HCT116 (cell line): ENCODE results near the gene TANGO6. TPM values are rescaled to one million over a fixed set of nuclear protein-coding genes. Genes with fewer than 3 reads are reported as not detected.

Source experiments
- ATAC-seq: fragments of 200-7000 bp; cut with Tn5 transposase; 2 replicates; pipeline ENCODE4 v1.9.1; 2020; ENCODE audit warnings: mild to moderate bottlenecking, moderate library complexity
- BruUV-seq: library from RNA; stranded (reverse); fragments of 400-500 nt; replicated peaks from 2 replicates; lab custom pipeline; 2021; lab: Mats Ljungman, UMichigan
- CTCF ChIA-PET: fragments of 300-600 bp; sonication (Branson Sonifier 250); formaldehyde crosslinking; loops from one replicate; lab custom pipeline; 2021; ENCODE audit warnings: antibody characterized with exemption; lab: Charles Lee
- POLR2A ChIA-PET: fragments of 300-600, 350-600 bp; sonication (Branson Sonifier 250); formaldehyde crosslinking; loops from one replicate; lab custom pipeline; 2021; ENCODE audit warnings: antibody characterized with exemption; lab: Charles Lee
- RAD21 ChIA-PET, 2 experiments: fragments of 300-600 bp; sonication (Branson Sonifier 250); formaldehyde crosslinking; loops; one replicate each; lab custom pipeline; 2023; ENCODE audit warnings: low total read pairs in 2 of 2; ENCODE audit not compliant: uncharacterized antibody in 2 of 2, unreplicated experiment in 2 of 2, low non-redundant PET in 1 of 2; lab: Charles Lee
- DNase-seq: peaks from one replicate; pipeline ENCODE4 v3.0.0-alpha.2; 2010; ENCODE audit warnings: low read depth, low spot score
- H2AFZ ChIP-seq: fragments of 200-600 bp; shearing (Covaris generic), sonication (generic); 2 replicates; pipeline ENCODE4 v1.6.1; 2017; ENCODE audit warnings: low read depth, mixed run types, mixed read lengths, antibody characterized with exemption, low read length; ENCODE audit not compliant: poor library complexity, severe bottlenecking
- H3K27ac ChIP-seq: 2 replicates; pipeline ENCODE4 v1.5.1; 2012; ENCODE audit warnings: low read depth, low read length
- H3K27me3 ChIP-seq: fragments of 200-600 bp; sonication (generic); 2 replicates; pipeline ENCODE4 v1.6.1; 2016; ENCODE audit warnings: mixed run types, low read length, mixed read lengths; ENCODE audit not compliant: insufficient read depth
- H3K36me3 ChIP-seq, 2 experiments: fragments of 200-500 bp in 1 of 2; fragments of 200-600 bp in 1 of 2; sonication (Bioruptor generic) in 1 of 2; sonication (generic) in 1 of 2; 2 replicates each; pipeline versions ENCODE4 v1.5.1 to v1.6.1; 2014 to 2016; ENCODE audit warnings: low read length in 2 of 2, inconsistent platforms in 1 of 2, mixed read lengths in 1 of 2, mixed run types in 1 of 2; ENCODE audit not compliant: insufficient read depth in 2 of 2, control insufficient read depth in 1 of 2
- H3K4me1 ChIP-seq, 2 experiments: fragments of 200-600 bp in 1 of 2; sonication (generic) in 1 of 2; 2 replicates each; pipeline versions ENCODE4 v1.5.1 to v1.6.1; 2012 to 2017; ENCODE audit warnings: low read length in 2 of 2, inconsistent platforms in 1 of 2, mild to moderate bottlenecking in 1 of 2, mixed read lengths in 1 of 2, mixed run types in 1 of 2, moderate library complexity in 1 of 2; ENCODE audit not compliant: insufficient read depth in 2 of 2, control insufficient read depth in 1 of 2
- H3K4me2 ChIP-seq: fragments of 200-600 bp; sonication (generic); 2 replicates; pipeline ENCODE4 v1.6.1; 2017; ENCODE audit warnings: mixed run types, low read length, mixed read lengths
- H3K4me3 ChIP-seq, 2 experiments: fragments of 200-600 bp in 1 of 2; sonication (generic) in 1 of 2; replicated peaks in 1 of 2; 2 replicates each; pipeline ENCODE4 v1.5.1; 2011 to 2016; ENCODE audit warnings: low read length in 2 of 2, control low read depth in 1 of 2, low read depth in 1 of 2, mild to moderate bottlenecking in 1 of 2, mixed read lengths in 1 of 2, mixed run types in 1 of 2
- H3K79me2 ChIP-seq: fragments of 200-600 bp; sonication (generic); 2 replicates; pipeline ENCODE4 v1.6.1; 2017; ENCODE audit warnings: mild to moderate bottlenecking, mixed run types, low read length, moderate library complexity, mixed read lengths; ENCODE audit not compliant: insufficient read depth
- H3K9ac ChIP-seq: fragments of 200-600 bp; sonication (generic); 2 replicates; pipeline ENCODE4 v1.6.1; 2016; ENCODE audit warnings: low read length, mixed read lengths
- H3K9me2 ChIP-seq: fragments of 200-600 bp; sonication (generic), shearing (Covaris generic); 2 replicates; pipeline ENCODE4 v1.6.1; 2017; ENCODE audit warnings: mixed run types, mild to moderate bottlenecking, moderate library complexity; ENCODE audit not compliant: insufficient read depth
- H3K9me3 ChIP-seq, 2 experiments: fragments of 200-500 bp in 1 of 2; fragments of 200-600 bp in 1 of 2; sonication (Bioruptor generic) in 1 of 2; sonication (generic) in 1 of 2; 2 replicates each; pipeline ENCODE4 v1.6.1; 2014 to 2017; ENCODE audit warnings: low read length in 2 of 2, mixed read lengths in 2 of 2, inconsistent platforms in 1 of 2, low read depth in 1 of 2, mild to moderate bottlenecking in 1 of 2, mixed run types in 1 of 2, moderate library complexity in 1 of 2; ENCODE audit not compliant: control insufficient read depth in 1 of 2, insufficient read depth in 1 of 2
- H4K20me1 ChIP-seq: fragments of 200-600 bp; sonication (generic), shearing (Covaris generic); 2 replicates; pipeline ENCODE4 v1.6.1; 2017; ENCODE audit warnings: mixed run types, mild to moderate bottlenecking, moderate library complexity; ENCODE audit not compliant: insufficient read depth
- CBX3 ChIP-seq: IDR thresholded peaks from 2 replicates; pipeline ENCODE4 v1.6.1; 2012; ENCODE audit warnings: low read depth
- CTCF ChIP-seq, 3 experiments: fragments of 200-600 bp in 1 of 3; sonication (generic) in 1 of 3; IDR thresholded peaks in 2 of 3; conservative IDR thresholded peaks in 1 of 3; 2 replicates each; pipeline ENCODE4 v1.5.1; 2012 to 2017; ENCODE audit warnings: low read depth in 2 of 3, low read length in 2 of 3, antibody characterized with exemption in 1 of 3, borderline replicate concordance in 1 of 3, control low read depth in 1 of 3, mild to moderate bottlenecking in 1 of 3, mixed read lengths in 1 of 3, mixed run types in 1 of 3, moderate library complexity in 1 of 3; ENCODE audit not compliant: insufficient read depth in 1 of 3
- EGR1 ChIP-seq: IDR thresholded peaks from 2 replicates; pipeline ENCODE4 v1.6.1; 2012; ENCODE audit warnings: low read depth
- JUND ChIP-seq: IDR thresholded peaks from 2 replicates; pipeline ENCODE4 v1.6.1; 2012
- MAX ChIP-seq: IDR thresholded peaks from 2 replicates; pipeline ENCODE4 v1.6.1; 2012
- POLR2A ChIP-seq: IDR thresholded peaks from 2 replicates; pipeline ENCODE4 v1.7.0; 2011; ENCODE audit warnings: borderline replicate concordance; ENCODE audit not compliant: insufficient read depth, insufficient read length; ENCODE audit errors: extremely low read depth
- POLR2AphosphoS5 ChIP-seq: IDR thresholded peaks from 2 replicates; pipeline ENCODE4 v1.6.1; 2011; ENCODE audit warnings: mild to moderate bottlenecking, low read depth, low read length, moderate library complexity
- SP1 ChIP-seq: IDR thresholded peaks from 2 replicates; pipeline ENCODE4 v1.6.1; 2012; ENCODE audit warnings: low read depth
- YY1 ChIP-seq: IDR thresholded peaks from 2 replicates; pipeline ENCODE4 v1.6.1; 2011; ENCODE audit warnings: low read length, low read depth, moderate library complexity, mild to moderate bottlenecking; ENCODE audit not compliant: insufficient replicate concordance; ENCODE audit errors: extremely low read depth
- ZBTB33 ChIP-seq: IDR thresholded peaks from 2 replicates; pipeline ENCODE4 v1.6.1; 2011; ENCODE audit warnings: mild to moderate bottlenecking, low read length, moderate library complexity; ENCODE audit not compliant: insufficient replicate concordance; ENCODE audit errors: extremely low read depth
- intact Hi-C: fragments of 100-400 bp; cut with micrococcal nuclease; formaldehyde crosslinking; loops from 2 replicates; pipeline ENCODE4 v1.10.0; 2022
- total RNA-seq: library from RNA; stranded (reverse); gene quantifications from one replicate; pipeline ENCODE4 v1.2.1, GENCODE V29; 2021; ENCODE audit not compliant: unreplicated experiment

TANGO6 gene
- total RNA-seq, 1 experiment from 2014 or later, result 16.4 TPM

- no peak overlapping the region for H3K4me3 ChIP-seq
- no peaks in the 10 kb centered on the region for H3K27me3 ChIP-seq
- DNase-seq (no peak), ATAC-seq (no peak)
- RAD21 ChIA-PET, result no interaction called here
- H3K36me3 ChIP-seq, result no peaks in the 10 kb centered on the region
- H4K20me1 ChIP-seq, result no peaks in the 10 kb centered on the region
- POLR2A ChIA-PET, result interaction anchor here (1.1 kb wide), 1 partner anchor 59 kb away, joined by 3 read pairs; no protein-coding TSS in a partner anchor
- H2AFZ ChIP-seq, result no peak overlapping the region
- TF ChIP-seq EGR1 (no peak), SP1 (no peak), CBX3 (no peak), CTCF (IDR thresholded peaks at IDR 0.05 in 2 of 3, conservative IDR thresholded peaks at IDR 0.05 in 1 of 3; ENCODE audit: borderline replicate concordance in 1 of 3, insufficient read depth in 1 of 3, low read depth in 2 of 3, low read length in 2 of 3) (no peak), YY1 (no peak), POLR2A (no peak), POLR2AphosphoS5 (no peak), MAX (no peak), ZBTB33 (no peak), JUND (no peak)
- CTCF ChIA-PET, result no interaction called here
- H3K9me2 ChIP-seq, result no peaks in the 10 kb centered on the region
- H3K9me3 ChIP-seq, result no peaks in the 10 kb centered on the region
- BruUV-seq, result no TSS peak
- no peak overlapping the region for H3K4me2 ChIP-seq
- no peak overlapping the region for H3K27ac ChIP-seq
- intact Hi-C loops, result no loop called here
- peaks cover 17 to 35% of the 10 kb centered on the region in 2 experiments for H3K4me1 ChIP-seq
- H3K79me2 ChIP-seq, result no peaks in the 10 kb centered on the region
- H3K9ac ChIP-seq, result no peak overlapping the region
Observed at GRCh38 chr16:69013991-69014390, 170.7 kb downstream of the TANGO6 start.
